IMR-90 (cell line): ENCODE measurements around the gene TFB2M. TPM values are rescaled to one million over a fixed set of nuclear protein-coding genes. Genes with fewer than 3 reads are reported as not detected.

ENCODE experiments used
- ATAC-seq: fragments of 200-7000 bp; cut with Tn5 transposase; 2 replicates; pipeline ENCODE4 v1.9.1; 2020; ENCODE audit warnings: low read depth, mild to moderate bottlenecking, moderate library complexity
- BruUV-seq: library from RNA; stranded (reverse); fragments of 400-500 nt; replicated peaks from 2 replicates; lab custom pipeline; 2021; lab: Mats Ljungman, UMichigan
- CTCF ChIA-PET: fragments of 300-600 bp; formaldehyde crosslinking; extraction: SDS; loops from one replicate; lab custom pipeline; 2021; ENCODE audit warnings: antibody characterized with exemption; lab: Yijun Ruan, JAX
- POLR2A ChIA-PET: fragments of 300-600 bp; sonication (Branson Sonifier 250); formaldehyde crosslinking; loops from one replicate; lab custom pipeline; 2022; ENCODE audit warnings: antibody characterized with exemption; ENCODE audit not compliant: unreplicated experiment; lab: Charles Lee
- DNase-seq: peaks from one replicate; pipeline ENCODE4 v3.0.0; 2013
- H2AFZ ChIP-seq: replicated peaks from 2 replicates; pipeline ENCODE3; 2013; ENCODE audit warnings: low read length, mild to moderate bottlenecking; ENCODE audit not compliant: poor library complexity
- H2AK5ac ChIP-seq: 2 replicates; pipeline ENCODE4 v1.6.1; 2013; ENCODE audit warnings: low read depth, low read length, inconsistent platforms
- H2AK9ac ChIP-seq: replicated peaks from 2 replicates; pipeline ENCODE3; 2013; ENCODE audit warnings: mild to moderate bottlenecking, low read depth, low read length, moderate library complexity; ENCODE audit not compliant: poor library complexity
- H2BK120ac ChIP-seq: 2 replicates; pipeline ENCODE4 v1.6.1; 2013; ENCODE audit warnings: low read depth, low read length, inconsistent platforms
- H2BK15ac ChIP-seq: 3 replicates; pipeline ENCODE4 v1.6.1; 2013; ENCODE audit warnings: low read depth, low read length, inconsistent platforms
- H2BK20ac ChIP-seq: 2 replicates; pipeline ENCODE4 v1.6.1; 2013; ENCODE audit warnings: low read depth, mild to moderate bottlenecking, inconsistent platforms, low read length, moderate library complexity
- H2BK5ac ChIP-seq: 2 replicates; pipeline ENCODE4 v1.6.1; 2013; ENCODE audit warnings: mild to moderate bottlenecking, low read depth, low read length, inconsistent platforms; ENCODE audit not compliant: poor library complexity, severe bottlenecking
- H3K14ac ChIP-seq: replicated peaks from 2 replicates; pipeline ENCODE4 v1.6.1; 2013; ENCODE audit warnings: low read depth, low read length, inconsistent platforms
- H3K18ac ChIP-seq: 2 replicates; pipeline ENCODE4 v1.6.1; 2013; ENCODE audit warnings: low read depth, low read length, control low read depth
- H3K23ac ChIP-seq: 2 replicates; pipeline ENCODE4 v1.6.1; 2013; ENCODE audit warnings: low read depth, low read length, inconsistent platforms
- H3K27ac ChIP-seq: 2 replicates; pipeline ENCODE4 v1.5.1; 2013; ENCODE audit warnings: mild to moderate bottlenecking, control low read depth, low read length; ENCODE audit not compliant: insufficient read depth
- H3K27me3 ChIP-seq: 2 replicates; pipeline ENCODE4 v1.6.1; 2013; ENCODE audit warnings: low read length; ENCODE audit not compliant: control insufficient read depth, insufficient read depth
- H3K36me3 ChIP-seq: 2 replicates; pipeline ENCODE4 v1.6.1; 2013; ENCODE audit warnings: low read length, mixed read lengths; ENCODE audit not compliant: control insufficient read depth, insufficient read depth
- H3K4ac ChIP-seq: 2 replicates; pipeline ENCODE4 v1.6.1; 2013; ENCODE audit warnings: low read depth, low read length, inconsistent platforms
- H3K4me1 ChIP-seq: 2 replicates; pipeline ENCODE4 v1.6.1; 2013; ENCODE audit warnings: low read length, mixed read lengths; ENCODE audit not compliant: control insufficient read depth, insufficient read depth
- H3K4me2 ChIP-seq: 2 replicates; pipeline ENCODE4 v1.6.1; 2013; ENCODE audit warnings: low read depth, mild to moderate bottlenecking, control low read depth, low read length, moderate library complexity
- H3K4me3 ChIP-seq: 2 replicates; pipeline ENCODE4 v1.5.1; 2013; ENCODE audit warnings: low read depth, mild to moderate bottlenecking, control low read depth, low read length, moderate library complexity; ENCODE audit not compliant: insufficient read depth
- H3K56ac ChIP-seq: 2 replicates; pipeline ENCODE4 v1.6.1; 2013; ENCODE audit warnings: low read length, inconsistent platforms; ENCODE audit not compliant: insufficient read depth; ENCODE audit errors: extremely low read depth
- H3K79me1 ChIP-seq, 2 experiments: 2 replicates each; pipeline ENCODE4 v1.6.1; 2013; ENCODE audit warnings: low read length in 2 of 2, inconsistent platforms in 1 of 2, low read depth in 1 of 2
- H3K9ac ChIP-seq: 2 replicates; pipeline ENCODE4 v1.6.1; 2013; ENCODE audit warnings: low read depth, low read length, control low read depth
- H3K9me1 ChIP-seq: 2 replicates; pipeline ENCODE4 v1.6.1; 2013; ENCODE audit warnings: low read length, inconsistent platforms; ENCODE audit not compliant: insufficient read depth
- H3K9me3 ChIP-seq: 2 replicates; pipeline ENCODE4 v1.6.1; 2013; ENCODE audit warnings: low read length; ENCODE audit not compliant: control insufficient read depth, insufficient read depth
- H4K20me1 ChIP-seq: 2 replicates; pipeline ENCODE4 v1.6.1; 2013; ENCODE audit warnings: low read length, inconsistent platforms; ENCODE audit not compliant: insufficient read depth
- H4K5ac ChIP-seq: 2 replicates; pipeline ENCODE4 v1.6.1; 2013; ENCODE audit warnings: mild to moderate bottlenecking, low read depth, low read length, control low read depth
- H4K8ac ChIP-seq, 2 experiments: 2 replicates each; pipeline ENCODE4 v1.6.1; 2013; ENCODE audit warnings: low read depth in 2 of 2, low read length in 2 of 2, control low read depth in 1 of 2, inconsistent platforms in 1 of 2
- H4K91ac ChIP-seq: 2 replicates; pipeline ENCODE4 v1.6.1; 2013; ENCODE audit warnings: low read depth, low read length, inconsistent platforms; ENCODE audit not compliant: insufficient read depth
- FOS ChIP-seq: fragments of 150-350 bp; IDR thresholded peaks from 2 replicates; pipeline ENCODE4 v1.6.1; 2016; ENCODE audit warnings: low read depth, low read length
- MAZ ChIP-seq: IDR thresholded peaks from 2 replicates; pipeline ENCODE4 v1.6.1; 2012; ENCODE audit warnings: low read depth, mild to moderate bottlenecking, low read length, improper control_type of control experiment, moderate library complexity, borderline replicate concordance
- MXI1 ChIP-seq: IDR thresholded peaks from 2 replicates; pipeline ENCODE4 v1.6.1; 2012; ENCODE audit warnings: low read depth, mild to moderate bottlenecking, low read length, moderate library complexity, borderline replicate concordance
- WGBS, 2 experiments: methylation state at CpG; one replicate each; pipeline versions ENCODE4 v1.1.5 to v1.1.7; 2013; ENCODE audit warnings: missing lambda C conversion rate in 2 of 2; ENCODE audit not compliant: insufficient read length in 1 of 2; ENCODE audit errors: extremely low coverage in 2 of 2; 5-methylcytosine and 5-hydroxymethylcytosine counted together
- dilution Hi-C: fragments of 300-500 bp; cut with HindIII; formaldehyde crosslinking; loops from one replicate; pipeline ENCODE4 v1.14.3; 2018; ENCODE audit warnings: low sequenced_read_pairs; ENCODE audit not compliant: unreplicated experiment
- in situ Hi-C: fragments of 300-500 bp; cut with MboI; formaldehyde crosslinking; loops from 3 replicates; pipeline ENCODE4 v1.14.3; 2019; ENCODE audit warnings: low sequenced_read_pairs, inconsistent platforms, mixed read lengths
- intact Hi-C: fragments of 100-400 bp; cut with micrococcal nuclease; formaldehyde crosslinking; loops from 2 replicates; pipeline ENCODE4 v1.10.0; 2022
- microRNA-seq, 2 experiments: library from miRNA; stranded (forward) in 1 of 2; unstranded in 1 of 2; fragments of 10-50 nt in 1 of 2; fragments of <30 nt in 1 of 2; gene quantifications in 1 of 2; microRNA quantifications in 1 of 2; one replicate each; pipeline versions ENCODE3 to v1.1.0; 2013 to 2020; ENCODE audit not compliant: insufficient read depth in 1 of 2, insufficient read length in 1 of 2, unreplicated experiment in 1 of 2
- polyA plus RNA-seq, 3 experiments: library from polyadenylated mRNA; depleted of rRNA; stranded (reverse); fragments of >200 nt; gene quantifications; 2 replicates each; pipeline ENCODE4 v1.2.3, GENCODE V29; 2012; ENCODE audit warnings: low replicate concordance in 1 of 3
- small RNA-seq, 5 experiments: library from RNA; depleted of rRNA; stranded (forward); fragments of <200 nt; gene quantifications; one replicate each; pipeline ENCODE3, GENCODE V24; 2012
- total RNA-seq: library from RNA; depleted of rRNA; stranded (reverse); fragments of >200 nt; gene quantifications from 2 replicates; pipeline ENCODE4 v1.2.3, GENCODE V29; 2012; rRNA removed

Gene TFB2M
- total and polyA plus RNA-seq, 2 of the 4 experiments (the other 2 are of a cell fraction): 13.3 to 15.7 TPM

DNA sequence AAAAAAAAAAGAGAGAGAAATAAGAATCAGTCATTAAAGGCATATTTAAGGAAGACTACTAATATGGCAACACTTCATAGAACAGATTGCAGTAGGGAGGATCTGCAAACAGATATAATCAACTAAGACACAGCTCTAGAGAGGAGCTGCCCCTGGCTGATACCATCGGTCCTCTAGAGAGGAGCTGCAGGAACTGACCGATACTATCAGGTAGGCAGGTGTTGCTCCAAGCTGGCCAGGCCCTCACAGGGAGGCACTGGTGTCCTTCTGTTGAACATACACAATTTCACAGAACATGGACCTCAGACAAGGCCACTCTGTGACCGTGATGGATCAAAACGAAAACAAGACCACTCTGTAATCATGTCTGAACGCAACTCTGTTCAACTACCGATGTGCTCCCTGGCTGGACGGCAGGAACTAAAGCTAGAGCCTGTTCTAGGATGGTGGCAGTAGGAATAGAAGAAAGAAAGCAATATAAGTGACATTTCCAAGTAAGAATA, 74.5 kb downstream of the TFB2M start:
- Histone ChIP-seq H3K4me1 (no peaks in the 10 kb centered on the region), H2BK20ac (no peak overlapping the region; the same call in 1 of the 2 replicates), H3K27me3 (no peaks in the 10 kb centered on the region), H2AK5ac (no peak overlapping the region; the same call in 1 of the 2 replicates), H2BK120ac (no peak overlapping the region), H3K18ac (no peak overlapping the region), H2AFZ (no peak overlapping the region), H3K56ac (no peak overlapping the region), H3K4ac (no peak overlapping the region), H3K23ac (no peak overlapping the region), H3K9me1 (no peaks in the 10 kb centered on the region), H3K36me3 (no peaks in the 10 kb centered on the region), H3K9ac (no peak overlapping the region), H4K8ac (no peak overlapping the region), H4K20me1 (peaks cover 5% of the 10 kb centered on the region; the same call in 1 of the 2 replicates), H3K27ac (no peak overlapping the region), H2BK15ac (no peak overlapping the region; the same call in 2 of the 3 replicates), H4K91ac (no peak overlapping the region), H3K14ac (0 out of 2 replicates have a peak overlapping the region, but pooled peaks have one; percentile 7), H3K79me1 (peaks cover 4 to 21% of the 10 kb centered on the region in 2 experiments; a peak in 3 of 4 replicates), H4K5ac (no peak overlapping the region), H3K9me3 (no peaks in the 10 kb centered on the region), H3K4me3 (no peak overlapping the region), H2BK5ac (no peak overlapping the region), H3K4me2 (no peak overlapping the region), H2AK9ac (no peak overlapping the region)
- CTCF ChIA-PET: interaction anchor here (0.8 to 1.1 kb wide), 3 partner anchors 30 to 1339 kb away, joined by 3 to 6 read pairs (median 3); no protein-coding TSS in a partner anchor
- TF ChIP-seq MXI1 (no peak), FOS (no peak), MAZ (no peak)
- dilution Hi-C loops: no loop called here
- intact Hi-C loops: loop anchor here (1.0 to 2.0 kb wide), 3 partner anchors 479 to 1338 kb away; no protein-coding TSS in a partner anchor
- no peak for ATAC-seq
- BruUV-seq: no TSS peak
- POLR2A ChIA-PET: no interaction called here
- 97% methylated on average over 5 of the region's 7 CpGs; no CpG with 5 or more reads in 1 of the 2 experiments for WGBS, 2 experiments
- in situ Hi-C loops: loop anchor here (5.0 kb wide), 1 partner anchor 1334 kb away; no protein-coding TSS in a partner anchor
- no peak for DNase-seq

Small RNAs within 50 kb of the gene (microRNA-seq; reads per million reads assigned to microRNA genes)
- gene AL356583.2 (ENCODE audit: insufficient read depth, insufficient read length): not detected

Small RNAs within 50 kb of the gene (small RNA-seq; reads per million reads assigned to genes)
- gene AL356583.2: 0 reads per million in 5 experiments

Other genes starting within 250 kb of the TFB2M start
- 32.5 and 37.6 TPM in 2 replicates for gene SMYD3, start 59.0 kb downstream of the TFB2M start, total RNA-seq
- gene SMYD3, start 59.0 kb downstream of the TFB2M start, polyA plus RNA-seq (2012; rRNA removed): 25.5 and 26.5 TPM in 2 replicates
- 25.5 and 32.8 TPM in 2 replicates for gene CNST, start 195 bp upstream of the TFB2M start, total RNA-seq
- gene CNST, start 195 bp upstream of the TFB2M start, polyA plus RNA-seq (2012; rRNA removed): 14.6 and 15.4 TPM in 2 replicates
- gene SCCPDH, start 158.1 kb upstream of the TFB2M start, total RNA-seq: 37.8 and 46.9 TPM in 2 replicates
- 22.9 and 26.9 TPM in 2 replicates for gene SCCPDH, start 158.1 kb upstream of the TFB2M start, polyA plus RNA-seq (2012; rRNA removed)